GOT3 (cell line): ENCODE measurements around the gene ROR1.
"Not testable (repeated sequence)": the region's sequence is repeated elsewhere in the genome, so short reads cannot be mapped to it uniquely, and the experiment has no call there.

Experiments used
- DNase-seq: peaks from one replicate; lab custom pipeline; 2025; ENCODE audit warnings: mixed read lengths; lab: John Stamatoyannopoulos, UW

Gene ROR1

DNA sequence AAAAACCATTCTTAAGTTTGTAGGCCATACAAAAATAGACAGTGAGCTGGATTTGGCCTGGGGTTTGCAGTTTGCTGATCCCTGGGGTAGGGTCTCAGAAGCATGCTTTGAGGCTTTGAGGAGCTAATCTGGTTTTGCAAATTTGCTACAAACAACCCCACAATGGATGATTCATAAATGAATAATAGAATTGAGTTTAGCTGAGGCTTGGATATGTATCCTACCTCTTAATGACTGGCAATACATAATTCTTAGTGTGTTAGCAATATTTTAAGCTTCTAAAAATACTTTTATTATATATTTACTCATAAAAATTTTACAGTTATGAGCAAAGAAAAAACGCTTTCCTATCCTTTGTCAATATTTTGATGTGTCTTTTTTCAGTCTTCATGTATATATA is 50.6 kb downstream of the ROR1 start:
- DNase-seq: no peak

DNA sequence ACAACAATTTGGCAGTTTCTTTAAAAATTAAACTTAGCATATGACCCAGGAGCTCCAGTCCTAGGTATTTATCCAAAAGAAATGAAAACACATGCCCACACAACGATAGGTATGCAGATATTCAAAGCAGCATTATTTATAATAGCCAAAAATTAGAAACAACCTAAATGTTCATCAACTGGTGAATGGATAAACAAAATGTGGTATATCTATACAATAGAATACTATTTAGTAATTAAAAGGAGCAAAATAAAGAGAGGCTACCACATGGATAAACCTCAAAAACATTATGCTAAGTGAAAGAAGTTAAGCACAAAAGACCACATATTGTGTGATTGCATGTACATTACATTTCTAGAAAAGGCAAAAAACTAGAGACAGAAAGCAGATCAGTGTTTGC is 51.3 kb downstream of the ROR1 start:
- DNase-seq: no peak

DNA sequence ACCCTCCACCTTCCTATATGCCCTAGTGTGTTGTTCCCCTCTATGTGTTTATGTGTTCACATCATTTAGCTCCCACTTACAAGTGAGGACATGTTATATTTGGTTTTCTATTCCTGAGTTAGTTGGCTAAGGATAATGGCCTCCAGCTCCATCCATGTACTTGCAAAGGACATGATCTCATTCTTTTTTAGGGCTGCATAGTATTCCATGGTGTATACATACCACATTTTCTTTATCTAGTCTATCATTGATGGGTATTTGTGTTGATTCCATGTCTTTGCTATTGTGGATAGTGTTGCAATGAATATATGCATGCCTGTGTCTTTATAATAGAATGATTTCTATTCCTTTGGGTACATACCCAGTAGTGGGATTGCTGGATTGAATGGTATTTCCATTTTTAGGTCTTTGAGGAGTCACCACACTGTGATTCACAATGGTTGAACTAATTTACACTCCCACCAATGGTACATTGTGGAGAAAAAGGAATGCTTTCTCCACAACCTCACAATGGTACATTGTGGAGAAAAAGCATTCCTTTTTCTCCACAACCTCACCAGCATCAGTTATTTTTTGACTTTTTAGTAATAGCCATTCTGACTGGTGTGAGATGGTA is 52.5 kb downstream of the ROR1 start:
- not testable (repeated sequence) for DNase-seq

DNA sequence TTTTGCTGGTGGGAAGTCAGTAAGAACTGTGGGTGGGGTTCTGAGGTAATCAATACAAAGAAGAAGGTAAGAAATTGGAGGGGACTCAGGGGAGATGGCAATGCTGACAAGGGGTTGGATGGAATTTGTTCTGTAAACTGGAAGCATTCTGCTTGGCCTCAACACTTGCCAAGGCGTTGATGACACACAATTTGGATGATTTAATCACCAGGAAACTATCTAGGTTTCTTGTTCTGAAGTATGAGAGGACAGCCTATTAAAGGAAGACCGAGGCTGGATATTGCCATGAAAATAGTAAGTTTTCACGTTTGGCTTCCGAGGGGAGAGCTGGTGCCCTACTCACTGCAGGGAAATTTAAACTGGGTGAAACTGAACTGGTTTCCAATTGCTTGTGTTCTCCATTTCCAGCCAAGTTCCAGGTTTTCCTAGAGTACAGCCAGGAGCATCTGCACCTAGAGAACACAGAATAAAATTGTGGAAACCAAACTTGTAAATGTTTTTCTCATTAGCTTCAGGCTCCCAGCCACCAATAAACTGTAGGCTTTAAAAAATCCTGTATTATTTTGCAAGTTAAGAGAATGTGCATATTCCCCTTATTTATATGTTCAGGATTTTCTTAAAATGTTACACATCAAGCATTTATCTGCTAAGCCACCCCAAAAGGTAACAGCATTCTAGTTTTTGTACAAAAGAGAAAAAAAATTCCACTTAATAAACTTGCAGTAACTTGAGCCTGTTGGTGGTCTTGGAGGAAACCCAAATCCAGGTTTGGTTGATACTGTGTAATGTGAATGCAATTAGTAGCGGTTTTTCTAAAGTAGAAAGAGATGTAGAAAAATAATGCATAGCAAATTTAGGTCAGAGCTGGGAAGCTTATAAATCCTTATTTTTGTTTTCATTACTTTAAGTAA is 53.8 kb downstream of the ROR1 start:
- DNase-seq: no peak

DNA sequence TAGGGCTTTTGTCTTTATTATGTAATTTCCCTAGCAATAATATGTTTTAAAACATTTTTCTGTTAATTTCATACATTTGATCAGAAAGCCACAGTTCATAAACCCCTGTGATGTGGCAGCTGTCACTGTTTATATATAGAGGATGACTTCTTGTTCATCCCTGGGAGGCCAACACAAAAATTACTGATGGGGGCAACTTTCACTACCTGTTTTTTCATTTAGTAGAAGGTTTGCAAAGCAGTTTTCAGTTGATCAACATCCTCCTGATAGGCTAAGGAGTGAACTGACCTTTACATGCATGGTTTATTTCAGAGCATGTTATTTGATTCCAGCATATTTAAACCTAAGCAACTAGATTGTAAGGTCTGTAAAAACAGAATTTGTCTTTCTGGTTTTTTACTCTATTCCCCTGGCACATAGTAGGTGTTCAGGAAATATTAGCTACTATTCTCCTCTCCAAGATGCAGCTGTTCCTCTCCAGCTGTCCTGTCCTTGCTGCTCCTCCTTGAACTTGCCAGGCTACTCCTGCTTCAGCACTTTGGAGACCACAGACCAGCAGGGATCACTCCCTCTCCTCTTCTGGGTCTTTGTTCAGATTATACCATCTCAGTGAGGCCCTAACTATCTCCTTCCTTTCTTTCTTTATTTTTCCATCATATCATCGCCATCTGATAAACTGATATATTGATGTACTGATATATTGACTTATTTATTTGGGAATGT is 54.7 kb downstream of the ROR1 start:
- DNase-seq: no peak

DNA sequence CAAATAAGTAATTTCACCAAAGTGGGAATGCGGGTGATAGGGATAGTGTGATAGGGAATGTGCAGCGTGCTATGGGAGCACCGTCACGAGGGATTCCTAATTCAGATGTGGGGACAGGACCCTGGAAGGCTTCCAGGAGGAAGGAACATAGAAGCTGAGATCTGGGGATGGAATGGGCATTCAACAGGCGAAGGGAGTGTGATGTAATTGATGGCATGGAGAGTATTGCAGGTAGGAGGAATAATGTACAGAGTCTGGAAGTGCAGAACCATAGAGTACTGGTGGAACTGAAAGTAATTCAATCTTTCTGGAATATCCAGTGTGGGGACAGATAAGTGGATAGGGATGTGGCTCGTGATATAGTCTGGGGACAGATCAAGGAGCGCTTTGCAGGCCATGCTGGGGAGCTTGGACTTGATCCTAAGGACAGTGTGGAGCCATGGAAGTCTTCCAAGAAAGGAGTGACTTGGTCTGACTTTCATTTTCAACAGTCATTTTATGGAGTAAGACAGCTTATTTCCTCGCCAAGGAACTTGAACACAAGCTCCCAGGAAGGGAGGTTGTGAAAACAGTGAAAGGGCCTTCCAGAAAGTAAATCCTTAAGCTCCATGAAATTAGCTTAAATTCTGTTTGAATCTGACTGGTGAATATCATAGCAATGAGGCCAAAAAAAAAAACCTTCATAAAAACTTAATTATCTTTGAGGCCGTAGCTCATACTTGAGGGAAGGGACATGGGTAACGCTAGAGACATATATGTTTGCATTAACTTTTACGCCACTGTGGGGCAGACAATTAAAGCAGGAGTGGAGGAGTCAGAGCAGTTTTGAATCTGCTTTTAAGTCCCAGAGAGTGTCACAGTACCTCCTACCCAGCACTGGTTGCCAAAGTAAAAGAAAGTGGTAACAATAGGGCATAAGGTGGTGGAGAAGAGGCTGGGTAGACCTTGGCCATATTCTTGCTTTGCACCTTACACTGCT is 55.8 kb downstream of the ROR1 start:
- no peak for DNase-seq

DNA sequence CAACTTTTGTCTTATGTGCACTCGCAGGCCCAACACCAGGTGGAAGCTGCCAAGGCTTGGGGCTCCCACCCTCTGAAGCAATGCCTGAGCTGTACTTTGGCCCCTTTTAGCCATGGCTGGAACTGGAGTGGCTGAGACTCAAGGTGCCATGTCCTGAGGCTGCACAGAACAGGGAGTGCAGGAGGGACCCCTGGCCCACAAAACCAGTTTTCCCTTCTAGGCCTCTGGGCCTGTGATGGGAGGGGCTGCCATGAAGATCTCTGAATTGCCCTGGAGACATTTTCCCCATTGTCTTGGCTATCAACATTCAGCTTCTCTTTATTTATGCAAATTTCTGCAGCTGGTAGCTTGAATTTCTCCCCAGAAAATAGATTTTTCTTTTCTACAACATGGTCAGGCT is 57.6 kb downstream of the ROR1 start:
- DNase-seq: no peak

DNA sequence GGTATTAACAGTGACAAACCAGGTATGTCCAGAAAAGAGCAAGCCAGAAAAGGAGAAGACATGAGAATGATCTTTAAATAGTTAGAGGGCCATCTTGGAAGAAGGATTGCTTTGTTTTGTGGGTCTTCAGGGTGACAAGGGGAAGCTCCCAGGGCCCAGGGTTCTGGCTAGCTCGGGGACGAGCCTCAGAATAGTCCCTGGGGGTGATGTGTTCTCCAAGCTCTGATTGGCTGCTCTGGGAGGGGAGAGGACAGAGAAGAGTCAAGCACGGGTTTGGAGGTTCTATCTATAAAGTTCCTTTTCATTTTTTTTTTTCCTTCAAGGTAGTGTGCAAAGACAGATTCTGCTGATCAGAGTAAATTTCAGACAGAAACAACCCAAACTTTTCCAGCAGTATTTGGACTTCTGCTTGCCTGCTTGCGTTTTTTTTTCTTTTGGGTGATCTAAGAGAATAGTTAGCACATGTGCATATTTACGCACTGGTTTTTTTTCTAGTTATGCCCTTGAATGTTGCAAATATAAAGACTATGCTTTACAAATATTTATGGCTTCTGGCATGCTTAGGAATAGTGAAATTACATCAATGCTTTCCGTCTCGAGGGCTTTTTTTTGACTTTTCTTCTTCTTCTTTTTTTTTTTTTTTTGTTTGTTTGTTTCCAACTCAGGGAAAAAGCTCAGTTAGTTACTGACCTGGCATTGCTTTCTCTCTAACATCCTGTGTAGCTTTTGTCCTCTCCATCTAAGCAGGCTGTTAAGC is 59.7 kb downstream of the ROR1 start:
- DNase-seq: no peak

DNA sequence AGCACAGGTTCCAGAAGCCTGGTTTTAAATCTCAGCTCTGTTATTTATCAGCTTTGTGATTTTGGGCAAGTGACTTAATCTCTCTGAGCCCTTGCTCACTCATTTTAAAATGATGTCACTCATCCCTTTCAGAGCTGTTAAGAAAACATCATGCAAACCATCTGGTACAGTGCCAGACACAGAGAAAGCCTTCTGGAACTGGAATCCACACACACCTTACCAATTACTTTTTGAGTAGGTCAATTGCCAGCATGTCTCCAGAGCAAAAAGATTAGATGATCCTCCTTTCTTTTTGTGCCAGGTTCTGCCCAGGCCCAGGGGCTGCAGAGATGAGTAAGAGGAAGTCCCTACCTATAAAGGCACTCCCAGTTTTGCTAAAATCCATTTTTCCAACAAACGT is 61.3 kb downstream of the ROR1 start:
- no peak for DNase-seq

DNA sequence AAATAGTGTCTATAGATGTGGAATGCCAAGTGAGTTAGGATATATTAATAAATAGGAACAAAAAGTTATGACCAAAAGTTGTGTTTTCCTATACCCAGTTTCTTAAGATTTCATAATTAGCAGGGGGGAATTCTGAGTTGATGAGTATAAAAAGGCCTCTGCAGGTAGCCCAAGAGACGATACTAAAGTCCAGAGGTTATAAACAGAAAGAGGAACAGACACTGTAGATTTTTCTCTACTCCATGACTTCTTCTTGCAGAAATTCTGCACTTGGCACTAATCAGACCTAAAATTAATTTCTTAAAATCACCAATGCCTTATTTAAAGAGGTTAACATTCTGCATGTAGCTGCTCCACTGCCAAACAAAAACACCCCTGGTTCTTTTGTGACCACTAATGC is 62.6 kb downstream of the ROR1 start:
- no peak for DNase-seq

DNA sequence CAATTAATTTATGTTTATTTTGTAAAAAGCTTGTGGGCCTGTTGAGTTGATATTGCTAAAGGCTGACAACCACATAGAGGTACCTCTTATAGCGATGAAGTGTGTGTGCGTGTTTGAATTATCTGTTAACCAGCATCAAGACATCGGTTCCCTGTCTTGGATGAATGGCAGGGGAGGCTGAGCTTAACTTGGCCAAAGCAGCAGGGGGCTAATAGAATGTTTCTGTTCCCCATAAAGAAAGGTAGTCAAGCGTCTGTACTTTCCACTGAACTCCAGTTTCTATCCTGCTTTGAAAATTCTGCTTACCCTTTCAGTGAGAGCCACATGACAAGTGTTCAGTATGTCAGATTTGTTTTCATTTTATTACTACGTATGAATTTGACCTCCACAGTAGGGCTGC is 63.0 kb downstream of the ROR1 start:
- DNase-seq: no peak

DNA sequence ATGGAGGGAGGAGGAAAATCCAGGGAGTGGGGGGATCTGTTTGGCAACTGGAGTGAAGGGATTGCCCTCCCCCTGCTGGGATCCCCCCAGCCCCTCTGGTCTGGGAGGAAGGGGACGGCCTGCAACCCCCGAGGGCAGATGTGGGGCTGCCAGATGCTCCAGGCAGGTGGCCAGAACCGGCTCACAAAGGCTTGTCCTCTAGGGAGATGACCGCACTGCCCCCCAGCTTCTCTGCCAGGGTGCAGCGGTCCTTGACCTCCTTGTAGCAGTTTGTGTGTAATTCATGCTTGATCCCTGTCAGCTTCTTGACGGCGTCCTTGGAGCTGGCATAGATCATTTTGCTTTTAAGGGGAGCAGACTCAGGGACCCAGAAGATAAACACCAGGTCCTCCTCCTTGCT is 69.2 kb downstream of the ROR1 start:
- DNase-seq: no peak

DNA sequence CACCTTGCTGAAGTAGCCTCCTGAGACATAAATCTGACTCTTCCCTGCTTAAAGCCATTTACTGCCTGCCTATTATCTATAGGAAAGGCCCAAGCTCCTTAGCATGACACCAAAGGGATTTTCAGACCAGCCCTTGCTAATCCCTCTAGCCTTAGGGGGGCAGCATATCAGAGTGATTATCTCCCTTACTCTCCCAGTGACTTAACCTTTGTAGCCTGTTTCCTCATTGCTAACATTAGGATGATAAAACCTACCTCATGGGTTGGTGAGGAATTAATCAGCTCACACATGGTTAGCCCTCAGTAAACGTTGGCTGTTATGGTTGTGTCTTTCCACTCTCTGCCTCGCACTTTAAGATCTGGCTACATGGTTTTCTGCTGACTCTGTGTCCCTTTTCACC is 70.1 kb downstream of the ROR1 start:
- DNase-seq: no peak

DNA sequence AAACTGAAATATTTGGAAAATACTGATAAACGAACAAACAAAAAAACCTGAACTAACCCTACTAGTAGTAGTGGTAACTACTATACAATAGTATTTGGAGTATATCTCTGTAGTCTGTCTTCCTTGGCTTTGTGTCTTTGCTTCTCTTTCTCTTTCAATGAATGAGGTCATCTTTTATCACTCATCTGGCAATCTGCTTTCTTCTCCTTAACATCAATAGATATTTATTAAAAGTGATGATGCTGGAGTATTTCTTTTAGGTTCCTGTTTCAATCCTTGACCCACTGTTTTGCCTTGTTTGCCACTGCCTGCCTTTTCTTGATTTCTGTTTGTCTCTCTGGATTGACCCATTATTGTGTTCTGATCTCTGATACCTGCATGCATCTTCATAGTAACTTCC is 71.5 kb downstream of the ROR1 start:
- DNase-seq: no peak

DNA sequence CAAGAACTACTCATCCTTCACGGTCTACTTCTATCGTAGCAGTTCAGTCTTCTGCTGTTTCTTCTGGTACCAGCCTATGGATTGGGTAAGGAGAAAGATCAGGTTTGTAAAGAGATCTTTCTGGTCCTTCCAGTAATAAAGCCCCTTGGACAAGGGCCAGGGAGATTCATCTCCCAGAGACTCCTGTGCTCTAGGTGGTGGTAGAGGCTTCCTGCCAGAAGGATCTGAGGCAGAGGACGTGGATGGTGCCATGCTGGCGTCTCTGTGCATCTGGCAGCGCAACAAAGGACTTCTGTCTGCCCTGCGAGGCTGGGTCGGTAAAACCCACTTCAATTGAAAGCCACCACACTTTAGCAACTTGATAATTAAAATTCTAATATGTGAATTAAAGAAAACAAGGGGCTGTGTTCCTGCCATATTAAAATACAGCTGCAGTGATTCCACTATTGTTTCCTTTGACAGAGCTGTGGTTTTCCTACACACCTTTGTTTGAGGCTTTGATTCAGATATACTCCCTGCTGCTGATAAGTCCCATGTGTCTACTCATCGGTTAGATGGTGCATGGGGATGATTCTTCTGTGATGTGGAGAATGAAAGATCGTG is 73.6 kb downstream of the ROR1 start:
- DNase-seq: no peak

DNA sequence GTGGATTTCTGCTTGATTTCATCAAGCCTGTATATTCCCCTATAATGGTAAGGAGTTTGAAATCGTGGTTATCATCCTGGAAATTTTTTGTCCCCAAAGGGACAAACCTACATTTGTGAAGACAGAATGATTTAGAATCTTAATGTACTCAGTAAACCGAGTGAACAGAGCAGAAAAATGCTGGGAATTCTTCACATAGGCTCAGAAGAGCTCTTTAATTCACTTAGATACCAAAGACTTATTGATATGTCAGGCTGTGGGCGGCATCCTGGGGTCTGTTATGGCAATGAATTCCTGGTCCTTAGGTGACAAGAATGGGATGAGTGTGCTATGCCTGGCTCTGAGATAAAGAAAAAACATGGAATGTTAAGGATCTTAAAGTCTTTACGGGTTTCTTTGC is 74.9 kb downstream of the ROR1 start:
- DNase-seq: no peak

DNA sequence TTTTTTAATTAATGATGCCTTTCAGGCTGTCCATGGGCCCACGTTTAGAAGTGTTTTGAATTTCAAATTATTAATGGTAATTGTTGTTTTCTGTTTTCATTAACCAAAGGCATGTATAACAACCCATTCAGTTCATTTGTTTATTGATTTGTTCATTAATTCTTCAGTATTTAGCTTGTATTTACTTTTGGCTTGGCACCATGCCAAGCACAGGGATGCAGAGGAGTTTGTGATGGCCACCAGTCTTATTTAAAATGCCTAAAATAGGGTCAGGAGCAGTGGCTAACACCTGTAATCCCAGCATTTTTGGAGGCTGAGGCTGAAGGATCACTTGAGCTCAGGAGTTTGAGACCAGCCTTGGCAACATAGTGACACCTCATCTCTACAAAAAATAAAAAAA is 75.3 kb downstream of the ROR1 start:
- no peak for DNase-seq

DNA sequence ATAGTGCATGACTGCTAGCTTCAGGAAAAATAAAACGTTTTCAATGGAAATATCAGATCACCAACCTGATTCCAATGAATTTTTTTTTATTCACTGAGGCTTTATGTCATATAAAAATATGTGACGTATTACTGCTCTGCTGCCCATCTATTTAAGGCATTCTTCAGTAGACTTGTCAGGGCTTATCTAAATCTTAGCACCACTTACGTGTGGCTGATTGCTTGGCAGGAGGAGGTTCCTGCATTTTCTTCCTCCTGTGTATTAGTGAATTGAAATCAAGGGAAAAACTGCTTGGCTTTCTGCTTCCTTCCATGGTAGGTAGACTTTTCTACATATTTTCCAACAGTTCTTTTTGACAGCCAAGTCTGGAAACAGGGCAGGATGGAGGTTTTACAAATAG is 80.3 kb downstream of the ROR1 start:
- DNase-seq: no peak

DNA sequence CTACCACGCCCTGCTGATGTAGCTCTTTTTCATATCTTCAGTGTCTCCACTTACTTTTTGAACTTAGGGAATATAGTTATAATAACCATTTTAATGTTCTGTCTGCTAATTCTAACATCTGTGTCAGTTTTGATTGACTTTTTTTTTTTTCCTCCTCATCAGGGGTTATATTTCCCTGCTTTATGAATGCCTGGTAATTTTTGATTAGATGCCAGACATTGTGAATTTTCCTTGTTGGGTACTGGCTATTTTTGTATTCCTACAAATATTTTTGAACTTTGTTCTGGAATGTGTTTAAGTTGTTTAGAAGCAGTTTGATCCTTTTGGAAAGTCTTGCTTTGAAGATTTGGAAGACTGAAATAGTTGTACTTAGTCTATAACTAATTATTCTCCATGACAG is 82.1 kb downstream of the ROR1 start:
- no peak for DNase-seq

DNA sequence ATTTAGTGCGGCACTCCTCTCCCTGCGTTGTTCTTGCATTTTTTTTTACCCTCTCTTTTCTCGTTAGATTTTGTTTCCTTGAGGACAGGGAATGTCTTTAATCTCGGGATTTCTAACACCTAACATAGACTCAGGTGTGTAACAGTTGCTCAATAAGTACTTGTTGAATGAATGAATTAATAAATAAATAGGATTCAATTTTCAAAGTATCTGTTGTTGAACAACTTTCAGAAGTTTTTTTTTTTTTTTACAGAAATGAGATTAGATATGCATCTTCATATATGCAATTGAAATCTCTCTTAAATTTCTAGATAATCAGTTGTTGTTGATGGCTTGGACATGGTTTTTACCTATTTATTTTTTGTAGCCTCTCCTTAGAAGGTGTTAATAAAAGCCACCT is 83.1 kb downstream of the ROR1 start:
- no peak for DNase-seq

DNA sequence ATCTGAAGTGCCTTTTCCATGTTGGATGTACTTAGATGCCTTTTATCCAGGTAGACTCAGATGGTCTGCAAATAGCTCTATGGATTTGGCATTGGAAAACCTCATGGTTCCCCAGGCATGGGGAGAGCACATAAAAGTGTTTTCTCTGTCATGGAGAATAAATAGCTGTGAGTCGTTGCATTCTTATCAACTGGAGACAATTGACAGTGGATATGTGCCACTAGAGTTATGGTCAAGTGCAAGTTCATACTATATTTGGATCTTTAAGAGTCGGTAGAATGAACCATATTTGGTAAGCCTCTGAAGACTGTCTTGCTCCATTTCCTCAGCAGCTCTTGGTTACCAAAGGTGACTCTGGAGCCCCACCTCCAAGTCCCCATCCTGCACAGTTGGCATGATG is 83.7 kb downstream of the ROR1 start:
- no peak for DNase-seq
